Endothelial cell of umbilical vein (primary cell): ENCODE measurements around the gene PDE3B.

Experiments used
- CTCF ChIP-seq, 2 donors: IDR thresholded peaks; 1 replicate in 1 of 2; 2 replicates in 1 of 2; pipeline ENCODE4 v1.5.1; 2011; ENCODE audit warnings: low read length in 2 of 2, mild to moderate bottlenecking in 2 of 2, moderate library complexity in 2 of 2, control low read depth in 1 of 2, inconsistent platforms in 1 of 2, low read depth in 1 of 2; ENCODE audit not compliant: insufficient read depth in 1 of 2; ENCODE audit errors: extremely low read depth in 1 of 2
- POLR2A ChIP-seq: IDR thresholded peaks from 2 replicates; pipeline ENCODE4 v1.6.1; 2012; ENCODE audit warnings: low read depth, mild to moderate bottlenecking, control low read depth, low read length

- TF ChIP-seq CTCF (IDR thresholded peaks at IDR 0.05; ENCODE audit: extremely low read depth in 1 of 2, insufficient read depth in 1 of 2, low read depth in 1 of 2, low read length in 2 of 2), result no peak
- TF ChIP-seq POLR2A, result no peak
Measured at GRCh38 chr11:14625586-14626205, 17.9 kb upstream of the PDE3B start.
